ENCODE results near the gene ANK2.
"Not testable (repeated sequence)": the region's sequence is repeated elsewhere in the genome, so short reads cannot be mapped to it uniquely, and the experiment has no call there.

Gene ANK2

GRCh38 chr4:113052379-113052951 is 3.0 kb downstream of the ANK2 start:
- DNase-seq = peak; percentile 5

GRCh38 chr4:113053883-113054282 is 4.4 kb downstream of the ANK2 start:
- DNase-seq = no peak

GRCh38 chr4:113056318-113056717 is 6.9 kb downstream of the ANK2 start:
- no peak for DNase-seq

- peak; percentile 3 for DNase-seq
Observed at GRCh38 chr4:113057891-113058290, 8.4 kb downstream of the ANK2 start.

- DNase-seq = no peak
Observed at GRCh38 chr4:113059449-113060182, 10.2 kb downstream of the ANK2 start.

- no peak for DNase-seq
Observed at GRCh38 chr4:113060853-113061252, 11.4 kb downstream of the ANK2 start.

GRCh38 chr4:113064244-113064643 is 14.8 kb downstream of the ANK2 start:
- DNase-seq = peak; percentile 6

- DNase-seq = no peak
Observed at GRCh38 chr4:113065629-113066028, 16.2 kb downstream of the ANK2 start.

- not testable (repeated sequence) for DNase-seq
Observed at GRCh38 chr4:113068771-113069170, 19.3 kb downstream of the ANK2 start.

GRCh38 chr4:113069212-113069892 is 19.9 kb downstream of the ANK2 start:
- DNase-seq = no peak

GRCh38 chr4:113070755-113071154 is 21.3 kb downstream of the ANK2 start:
- no peak for DNase-seq

GRCh38 chr4:113071274-113071673 is 21.8 kb downstream of the ANK2 start:
- DNase-seq = no peak

- DNase-seq = no peak
Observed at GRCh38 chr4:113071805-113072204, 22.4 kb downstream of the ANK2 start.

GRCh38 chr4:113073451-113074005 is 24.1 kb downstream of the ANK2 start:
- DNase-seq = no peak

GRCh38 chr4:113077575-113077974 is 28.1 kb downstream of the ANK2 start:
- no peak for DNase-seq

- no peak for DNase-seq
Observed at GRCh38 chr4:113078066-113078465, 28.6 kb downstream of the ANK2 start.

GRCh38 chr4:113080050-113080449 is 30.6 kb downstream of the ANK2 start:
- no peak for DNase-seq

GRCh38 chr4:113080624-113081023 is 31.2 kb downstream of the ANK2 start:
- no peak for DNase-seq

- no peak for DNase-seq
Observed at GRCh38 chr4:113083346-113083745, 33.9 kb downstream of the ANK2 start.

GRCh38 chr4:113086172-113086695 is 36.8 kb downstream of the ANK2 start:
- no peak for DNase-seq

- DNase-seq = no peak
Observed at GRCh38 chr4:113088050-113088449, 38.6 kb downstream of the ANK2 start.

GRCh38 chr4:113090954-113091353 is 41.5 kb downstream of the ANK2 start:
- DNase-seq = no peak

GRCh38 chr4:113094331-113094730 is 44.9 kb downstream of the ANK2 start:
- DNase-seq = no peak

- DNase-seq = no peak
Observed at GRCh38 chr4:113094802-113095201, 45.3 kb downstream of the ANK2 start.
